ENCODE measurements around the gene UBE2J2. TPM values are rescaled to one million over a fixed set of nuclear protein-coding genes. Genes with fewer than 3 reads are reported as not detected.
"Not testable (repeated sequence)": the region's sequence is repeated elsewhere in the genome, so short reads cannot be mapped to it uniquely, and the experiment has no call there.

The UBE2J2 gene
- total RNA-seq, 1 donor from 2014 or later = 65.1 TPM

- peaks cover 27% of the 10 kb centered on the region for H3K4me1 Mint-ChIP-seq (ENCODE audit: unreplicated experiment)
- H3K27me3 Mint-ChIP-seq (ENCODE audit: unreplicated experiment) = no peaks in the 10 kb centered on the region
- no peaks in the 10 kb centered on the region for H3K9me3 Mint-ChIP-seq (ENCODE audit: unreplicated experiment)
- no peak overlapping the region for H3K27ac Mint-ChIP-seq (ENCODE audit: unreplicated experiment)
- H3K4me3 Mint-ChIP-seq (ENCODE audit: unreplicated experiment) = no peak overlapping the region
- H3K36me3 Mint-ChIP-seq (ENCODE audit: unreplicated experiment) = peaks cover 9% of the 10 kb centered on the region
- DNase-seq (ENCODE audit: extremely low spot score, unreplicated experiment) = no peak
- TF ChIP-seq CTCF (IDR thresholded peaks at IDR 0.05) = no peak
Observed at GRCh38 chr1:1319646-1319941, 45.9 kb upstream of the UBE2J2 start.

- Mint-ChIP-seq H3K36me3 (ENCODE audit: unreplicated experiment) (peaks cover 9% of the 10 kb centered on the region), H3K27ac (ENCODE audit: unreplicated experiment) (peak overlapping the region; percentile 68), H3K9me3 (ENCODE audit: unreplicated experiment) (no peaks in the 10 kb centered on the region), H3K27me3 (ENCODE audit: unreplicated experiment) (no peaks in the 10 kb centered on the region), H3K4me1 (ENCODE audit: unreplicated experiment) (peaks cover 26% of the 10 kb centered on the region), H3K4me3 (ENCODE audit: unreplicated experiment) (no peak overlapping the region)
- no peak for DNase-seq (ENCODE audit: extremely low spot score, unreplicated experiment)
- no peak for TF ChIP-seq CTCF (IDR thresholded peaks at IDR 0.05)
Observed at GRCh38 chr1:1318777-1319645, 45.4 kb upstream of the UBE2J2 start.

- no peak overlapping the region for H3K4me3 Mint-ChIP-seq (ENCODE audit: unreplicated experiment)
Observed at GRCh38 chr1:1318131-1318652, 44.5 kb upstream of the UBE2J2 start.

GRCh38 chr1:1317420-1317819, 43.8 kb upstream of the UBE2J2 start:
- peak overlapping the region; percentile 21 for H3K27ac Mint-ChIP-seq (ENCODE audit: unreplicated experiment)
- H3K27me3 Mint-ChIP-seq (ENCODE audit: unreplicated experiment) = no peaks in the 10 kb centered on the region
- TF ChIP-seq CTCF (IDR thresholded peaks at IDR 0.05) = no peak
- peaks cover 17% of the 10 kb centered on the region for H3K4me1 Mint-ChIP-seq (ENCODE audit: unreplicated experiment)
- H3K36me3 Mint-ChIP-seq (ENCODE audit: unreplicated experiment) = peaks cover 15% of the 10 kb centered on the region
- H3K9me3 Mint-ChIP-seq (ENCODE audit: unreplicated experiment) = no peaks in the 10 kb centered on the region
- no peak overlapping the region for H3K4me3 Mint-ChIP-seq (ENCODE audit: unreplicated experiment)
- DNase-seq (ENCODE audit: extremely low spot score, unreplicated experiment) = no peak

More at GRCh38 chr1:1318131-1318652, 44.5 kb upstream of the UBE2J2 start:
- DNase-seq (ENCODE audit: extremely low spot score, unreplicated experiment) = no peak
- Mint-ChIP-seq H3K27me3 (ENCODE audit: unreplicated experiment) (no peaks in the 10 kb centered on the region), H3K27ac (ENCODE audit: unreplicated experiment) (peak overlapping the region; percentile 68), H3K4me1 (ENCODE audit: unreplicated experiment) (peaks cover 21% of the 10 kb centered on the region), H3K9me3 (ENCODE audit: unreplicated experiment) (no peaks in the 10 kb centered on the region), H3K36me3 (ENCODE audit: unreplicated experiment) (peaks cover 15% of the 10 kb centered on the region)
- no peak for TF ChIP-seq CTCF (IDR thresholded peaks at IDR 0.05)

- H3K27me3 Mint-ChIP-seq (ENCODE audit: unreplicated experiment) = not testable (repeated sequence)
- peak overlapping the region; percentile 18 for H3K27ac Mint-ChIP-seq (ENCODE audit: unreplicated experiment)
Observed at GRCh38 chr1:1316199-1316598, 42.5 kb upstream of the UBE2J2 start.

More at GRCh38 chr1:1316199-1316598, 42.5 kb upstream of the UBE2J2 start:
- Mint-ChIP-seq H3K36me3 (ENCODE audit: unreplicated experiment) (peaks cover 15% of the 10 kb centered on the region), H3K4me1 (ENCODE audit: unreplicated experiment) (peaks cover 14% of the 10 kb centered on the region)
- not testable (repeated sequence) for H3K9me3 Mint-ChIP-seq (ENCODE audit: unreplicated experiment); H3K4me3 Mint-ChIP-seq (ENCODE audit: unreplicated experiment); DNase-seq (ENCODE audit: extremely low spot score, unreplicated experiment)

All from osteocyte (in vitro differentiated cells).